Measurements from ENCODE around the gene DISP1. TPM values are rescaled to one million over a fixed set of nuclear protein-coding genes. Genes with fewer than 3 reads are reported as not detected.

DISP1 gene
- total and polyA plus RNA-seq, 10 of the 15 experiments (the other 5 are each of a cell fraction or from before 2014, with no cell fraction given), result 0.11 to 1.4 (median 0.72) TPM

- POLR2A ChIA-PET, result no interaction called here
- TF ChIP-seq HCFC1 (IDR thresholded peaks at IDR 0.05; ENCODE audit: low read length) (no peak), NRF1 (conservative IDR thresholded peaks at IDR 0.05; ENCODE audit: low read depth, low read length) (no peak), EGR1 (IDR thresholded peaks at IDR 0.05; ENCODE audit: borderline replicate concordance in 1 of 2, low read depth in 2 of 2, low read length in 2 of 2) (no peak), ZSCAN29 (IDR thresholded peaks at IDR 0.05) (no peak), KDM1A (IDR thresholded peaks at IDR 0.05; ENCODE audit: borderline replicate concordance) (no peak), ZNF592 (IDR thresholded peaks at IDR 0.05) (no peak), NFXL1 (IDR thresholded peaks at IDR 0.05; ENCODE audit: borderline replicate concordance) (no peak), FOS (IDR thresholded peaks at IDR 0.05; ENCODE audit: borderline replicate concordance, extremely low read depth, insufficient read length) (no peak), SKIL (IDR thresholded peaks at IDR 0.05; ENCODE audit: low read depth, poor library complexity, severe bottlenecking) (no peak), CEBPZ (IDR thresholded peaks at IDR 0.05; ENCODE audit: low read depth, low read length) (no peak), USF1 (IDR thresholded peaks at IDR 0.05; ENCODE audit: borderline replicate concordance, extremely low read length, insufficient read depth, low read depth, low read length) (no peak), ELK1 (IDR thresholded peaks at IDR 0.05; ENCODE audit: low read depth, low read length) (no peak), SMARCA5 (IDR thresholded peaks at IDR 0.05) (no peak)
Observed at GRCh38 chr1:222783051-222783450, 31.8 kb upstream of the DISP1 start.

More at GRCh38 chr1:222783051-222783450, 31.8 kb upstream of the DISP1 start:
- H4K20me1 ChIP-seq (ENCODE audit: control insufficient read depth, insufficient read depth), result no peaks in the 10 kb centered on the region
- no peaks in the 10 kb centered on the region for H3K9me3 ChIP-seq (replicated peaks; ENCODE audit: control insufficient read depth, insufficient read depth, low read length)
- no peak overlapping the region for H3K9ac ChIP-seq (ENCODE audit: control insufficient read depth, insufficient read depth, low read length)
- intact Hi-C loops (cut with micrococcal nuclease; ENCODE audit: unreplicated experiment), result no loop called here
- CTCF ChIA-PET, result interaction anchor here (0.7 to 1.5 kb wide), 2 partner anchors 11 to 14 kb away, joined by 3 to 8 read pairs; no protein-coding TSS in a partner anchor
- RAD21 ChIA-PET (ENCODE audit: unreplicated experiment), result no interaction called here
- H3K4me1 ChIP-seq (ENCODE audit: control insufficient read depth, insufficient read depth, low read length), result no peaks in the 10 kb centered on the region; the same call in 1 of the 2 replicates
- H2AFZ ChIP-seq (ENCODE audit: control insufficient read depth, low read depth, low read length), result no peak overlapping the region
- no peak overlapping the region for H3K4me3 ChIP-seq
- H3K36me3 ChIP-seq (ENCODE audit: control insufficient read depth in 2 of 2, insufficient read depth in 2 of 2, low read length in 1 of 2), result no peaks in the 10 kb centered on the region
- no TSS peak for BruUV-seq (replicated peaks)
- FAIRE-seq (no peak), DNase-seq (ENCODE audit: low read depth, low spot score) (no peak), ATAC-seq (no peak)
- no peak overlapping the region for H3K27ac ChIP-seq (ENCODE audit: control insufficient read depth, insufficient read depth)
- H3K27me3 ChIP-seq (replicated peaks in 1 of 2; ENCODE audit: control insufficient read depth in 2 of 2, insufficient read depth in 2 of 2, low read length in 1 of 2), result peaks cover 0 to 2% of the 10 kb centered on the region in 2 experiments; a peak in 2 of 4 replicates
- SMC1A ChIA-PET (ENCODE audit: uncharacterized antibody, unreplicated experiment), result no interaction called here
- H3K79me2 ChIP-seq (ENCODE audit: control insufficient read depth, insufficient read depth, low read length), result no peaks in the 10 kb centered on the region
- in situ Hi-C loops (cut with MboI), result no loop called here
- no peak overlapping the region for H3K4me2 ChIP-seq (ENCODE audit: control insufficient read depth, insufficient read depth)

Measured in GM12878 (cell line).